MM.1S (cell line): ENCODE data around the gene CLDND1.

Experiments
- DNase-seq: peaks from one replicate; pipeline ENCODE4 v3.0.0-alpha.2; 2015
- H2AFZ ChIP-seq: fragments of 300-600 bp; sonication (generic); 2 replicates; pipeline ENCODE4 v1.6.0; 2016; ENCODE audit warnings: antibody characterized with exemption, low read length
- H3F3A ChIP-seq: fragments of 300-600 bp; sonication (generic); 2 replicates; pipeline ENCODE4 v1.6.1; 2016; ENCODE audit warnings: mild to moderate bottlenecking, antibody characterized with exemption, low read length, moderate library complexity, mixed read lengths; ENCODE audit not compliant: insufficient read depth
- H3K27ac ChIP-seq: fragments of 300-600 bp; sonication (generic); 2 replicates; pipeline ENCODE4 v1.5.1; 2016; ENCODE audit warnings: mild to moderate bottlenecking, low read length
- H3K27me3 ChIP-seq: fragments of 300-600 bp; sonication (generic); replicated peaks from 2 replicates; pipeline ENCODE4 v1.6.0; 2016; ENCODE audit warnings: low read length; ENCODE audit not compliant: insufficient read depth
- H3K36me3 ChIP-seq: fragments of 300-600 bp; sonication (generic); replicated peaks from 2 replicates; pipeline ENCODE4 v1.6.1; 2016; ENCODE audit warnings: mild to moderate bottlenecking, low read length, mixed read lengths; ENCODE audit not compliant: insufficient read depth
- H3K4me1 ChIP-seq: fragments of 300-600 bp; sonication (generic); 2 replicates; pipeline ENCODE4 v1.6.1; 2016; ENCODE audit warnings: low read length, mixed read lengths
- H3K4me2 ChIP-seq: fragments of 300-600 bp; sonication (generic); 2 replicates; pipeline ENCODE4 v1.6.0; 2016; ENCODE audit warnings: low read depth, low read length
- H3K4me3 ChIP-seq: fragments of 300-600 bp; sonication (generic); 2 replicates; pipeline ENCODE4 v1.5.1; 2016; ENCODE audit warnings: low read length, mixed read lengths
- H3K79me2 ChIP-seq: fragments of 300-600 bp; sonication (generic); 2 replicates; pipeline ENCODE4 v1.6.1; 2016; ENCODE audit warnings: mixed run types, low read length, mixed read lengths
- H3K9ac ChIP-seq: fragments of 300-600 bp; sonication (generic); 2 replicates; pipeline ENCODE4 v1.6.1; 2016; ENCODE audit warnings: low read length, mixed read lengths
- H3K9me2 ChIP-seq: fragments of 300-600 bp; sonication (generic); replicated peaks from 2 replicates; pipeline ENCODE4 v1.6.1; 2016; ENCODE audit warnings: mild to moderate bottlenecking, low read length, mixed read lengths; ENCODE audit not compliant: insufficient read depth
- H3K9me3 ChIP-seq: fragments of 300-600 bp; sonication (generic); replicated peaks from 2 replicates; pipeline ENCODE4 v1.6.1; 2016; ENCODE audit warnings: mild to moderate bottlenecking, low read length, mixed read lengths; ENCODE audit not compliant: insufficient read depth
- H4K20me1 ChIP-seq: fragments of 300-600 bp; sonication (generic); 2 replicates; pipeline ENCODE4 v1.6.1; 2016; ENCODE audit warnings: mild to moderate bottlenecking, low read length, moderate library complexity, mixed read lengths; ENCODE audit not compliant: insufficient read depth
- EZH2 ChIP-seq: fragments of 300-600 bp; sonication (generic); optimal IDR thresholded peaks from 2 replicates; pipeline ENCODE3; 2017; ENCODE audit warnings: low read depth, mild to moderate bottlenecking, antibody characterized with exemption, low read length, mixed read lengths
- EZH2phosphoT487 ChIP-seq: fragments of 300-600 bp; sonication (generic); IDR thresholded peaks from 2 replicates; pipeline ENCODE4 v1.6.1; 2018; ENCODE audit warnings: antibody characterized with exemption, low read length
- TF ChIP-seq, protein P1 (sequence below): fragments of 300-600 bp; sonication (generic); IDR thresholded peaks from 2 replicates; pipeline ENCODE4 v1.5.1; 2016; ENCODE audit warnings: antibody characterized with exemption, low read length, mixed read lengths

The CLDND1 gene

DNA sequence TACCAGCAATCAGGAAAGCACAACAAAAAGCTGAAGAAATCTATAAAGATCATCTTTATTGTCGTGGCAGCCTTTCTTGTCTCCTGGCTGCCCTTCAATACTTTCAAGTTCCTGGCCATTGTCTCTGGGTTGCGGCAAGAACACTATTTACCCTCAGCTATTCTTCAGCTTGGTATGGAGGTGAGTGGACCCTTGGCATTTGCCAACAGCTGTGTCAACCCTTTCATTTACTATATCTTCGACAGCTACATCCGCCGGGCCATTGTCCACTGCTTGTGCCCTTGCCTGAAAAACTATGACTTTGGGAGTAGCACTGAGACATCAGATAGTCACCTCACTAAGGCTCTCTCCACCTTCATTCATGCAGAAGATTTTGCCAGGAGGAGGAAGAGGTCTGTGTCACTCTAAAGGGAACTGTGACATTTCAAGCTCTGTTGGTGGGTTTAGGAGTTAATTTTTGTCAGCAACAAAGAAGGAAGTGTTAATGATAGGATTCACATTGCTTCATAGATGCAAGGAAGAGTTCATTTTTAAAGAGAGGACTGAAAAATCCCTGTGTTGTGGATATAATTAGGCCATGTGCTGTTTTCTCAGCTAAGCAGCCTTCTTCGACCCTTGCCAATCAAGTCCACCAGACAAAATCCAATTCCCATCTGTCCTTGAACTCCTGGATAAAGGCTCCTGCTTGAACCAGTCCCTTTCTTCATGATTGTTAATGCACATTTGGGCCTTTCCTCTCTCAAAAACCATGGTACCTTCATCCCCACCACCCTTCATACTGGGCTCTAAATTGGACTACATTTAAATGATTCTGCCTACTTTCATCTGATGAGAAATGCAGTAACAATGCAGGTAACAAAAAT, 10.2 kb upstream of the CLDND1 start:
- no peaks in the 10 kb centered on the region for H3F3A ChIP-seq
- H3K9ac ChIP-seq: no peak overlapping the region
- no peak for DNase-seq
- H3K4me3 ChIP-seq: no peak overlapping the region
- H3K36me3 ChIP-seq: no peaks in the 10 kb centered on the region
- H3K4me2 ChIP-seq: no peak overlapping the region
- H3K79me2 ChIP-seq: no peaks in the 10 kb centered on the region
- H3K27me3 ChIP-seq: no peaks in the 10 kb centered on the region
- no peak for TF ChIP-seq EZH2phosphoT487
- TF ChIP-seq, protein P1, sequence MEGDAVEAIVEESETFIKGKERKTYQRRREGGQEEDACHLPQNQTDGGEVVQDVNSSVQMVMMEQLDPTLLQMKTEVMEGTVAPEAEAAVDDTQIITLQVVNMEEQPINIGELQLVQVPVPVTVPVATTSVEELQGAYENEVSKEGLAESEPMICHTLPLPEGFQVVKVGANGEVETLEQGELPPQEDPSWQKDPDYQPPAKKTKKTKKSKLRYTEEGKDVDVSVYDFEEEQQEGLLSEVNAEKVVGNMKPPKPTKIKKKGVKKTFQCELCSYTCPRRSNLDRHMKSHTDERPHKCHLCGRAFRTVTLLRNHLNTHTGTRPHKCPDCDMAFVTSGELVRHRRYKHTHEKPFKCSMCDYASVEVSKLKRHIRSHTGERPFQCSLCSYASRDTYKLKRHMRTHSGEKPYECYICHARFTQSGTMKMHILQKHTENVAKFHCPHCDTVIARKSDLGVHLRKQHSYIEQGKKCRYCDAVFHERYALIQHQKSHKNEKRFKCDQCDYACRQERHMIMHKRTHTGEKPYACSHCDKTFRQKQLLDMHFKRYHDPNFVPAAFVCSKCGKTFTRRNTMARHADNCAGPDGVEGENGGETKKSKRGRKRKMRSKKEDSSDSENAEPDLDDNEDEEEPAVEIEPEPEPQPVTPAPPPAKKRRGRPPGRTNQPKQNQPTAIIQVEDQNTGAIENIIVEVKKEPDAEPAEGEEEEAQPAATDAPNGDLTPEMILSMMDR: no peak
- TF ChIP-seq EZH2: no peak
- H4K20me1 ChIP-seq: no peaks in the 10 kb centered on the region
- H3K9me3 ChIP-seq: no peaks in the 10 kb centered on the region
- no peaks in the 10 kb centered on the region for H3K9me2 ChIP-seq
- no peak overlapping the region for H2AFZ ChIP-seq
- no peak overlapping the region for H3K27ac ChIP-seq
- H3K4me1 ChIP-seq: 0 out of 2 replicates have a peak, but pooled peaks cover 3% of the 10 kb centered on the region

DNA sequence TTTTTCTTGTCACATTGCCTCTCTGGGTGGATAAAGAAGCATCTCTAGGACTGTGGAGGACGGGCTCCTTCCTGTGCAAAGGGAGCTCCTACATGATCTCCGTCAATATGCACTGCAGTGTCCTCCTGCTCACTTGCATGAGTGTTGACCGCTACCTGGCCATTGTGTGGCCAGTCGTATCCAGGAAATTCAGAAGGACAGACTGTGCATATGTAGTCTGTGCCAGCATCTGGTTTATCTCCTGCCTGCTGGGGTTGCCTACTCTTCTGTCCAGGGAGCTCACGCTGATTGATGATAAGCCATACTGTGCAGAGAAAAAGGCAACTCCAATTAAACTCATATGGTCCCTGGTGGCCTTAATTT, 9.6 kb upstream of the CLDND1 start:
- TF ChIP-seq, protein P1: no peak
- no peak for TF ChIP-seq EZH2
- no peak for TF ChIP-seq EZH2phosphoT487
- Histone ChIP-seq H3K9me3 (no peaks in the 10 kb centered on the region), H3K4me3 (no peak overlapping the region), H3K27me3 (no peaks in the 10 kb centered on the region), H3K27ac (no peak overlapping the region), H3F3A (no peaks in the 10 kb centered on the region), H3K9ac (no peak overlapping the region), H4K20me1 (no peaks in the 10 kb centered on the region), H3K79me2 (no peaks in the 10 kb centered on the region), H3K4me1 (0 out of 2 replicates have a peak, but pooled peaks cover 3% of the 10 kb centered on the region), H3K9me2 (no peaks in the 10 kb centered on the region), H3K4me2 (no peak overlapping the region), H2AFZ (no peak overlapping the region), H3K36me3 (no peaks in the 10 kb centered on the region)
- no peak for DNase-seq

DNA sequence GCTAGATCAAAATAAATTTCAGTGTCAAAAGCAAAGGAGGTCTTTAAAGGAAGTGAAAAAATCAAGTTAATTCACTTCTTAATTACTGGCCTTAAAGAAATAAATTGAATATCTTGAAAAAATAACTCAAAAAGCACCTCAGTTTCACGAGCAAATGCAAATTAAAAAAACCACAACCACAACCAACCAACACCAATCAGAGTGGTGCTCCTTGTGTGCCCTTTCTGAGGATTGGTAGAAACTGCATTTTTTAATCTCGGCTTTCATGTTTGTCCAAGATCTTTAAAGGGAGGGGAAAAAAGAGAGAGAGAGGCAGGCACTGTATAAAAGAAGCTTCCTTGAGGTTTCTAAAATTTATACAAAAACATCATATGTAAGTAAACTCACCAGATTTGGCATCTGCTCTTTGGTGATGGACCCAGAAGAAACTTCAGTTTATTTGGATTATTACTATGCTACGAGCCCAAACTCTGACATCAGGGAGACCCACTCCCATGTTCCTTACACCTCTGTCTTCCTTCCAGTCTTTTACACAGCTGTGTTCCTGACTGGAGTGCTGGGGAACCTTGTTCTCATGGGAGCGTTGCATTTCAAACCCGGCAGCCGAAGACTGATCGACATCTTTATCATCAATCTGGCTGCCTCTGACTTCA, 9.0 kb upstream of the CLDND1 start, which contains the start of gene GPR15:
Gene GPR15, plus strand, starts transcription at position 357 of the 653 bp plus-strand sequence. Its CDS starts 56 bp downstream, at position 413.
- no peak within 1 kb of the TSS for H2AFZ ChIP-seq
- H3K4me1 ChIP-seq: 0 out of 2 replicates have a peak, but pooled peaks cover 3% of the 10 kb centered on the region
- no peak within 1 kb of the TSS for H3K4me3 ChIP-seq
- no peaks in the 10 kb centered on the region for H4K20me1 ChIP-seq
- no peaks in the 10 kb centered on the region for H3K36me3 ChIP-seq
- H3K79me2 ChIP-seq: no peaks in the 10 kb centered on the region
- no peak within 1 kb of the TSS for H3K4me2 ChIP-seq
- no peak for TF ChIP-seq EZH2phosphoT487
- no peak for TF ChIP-seq EZH2
- TF ChIP-seq, protein P1: no peak
- H3K27ac ChIP-seq: no peak within 1 kb of the TSS
- DNase-seq: no peak
- no peaks in the 10 kb centered on the region for H3K27me3 ChIP-seq
- H3K9me2 ChIP-seq: no peaks in the 10 kb centered on the region
- H3K9me3 ChIP-seq: no peaks in the 10 kb centered on the region
- H3F3A ChIP-seq: no peaks in the 10 kb centered on the region
- no peak within 1 kb of the TSS for H3K9ac ChIP-seq
